Keratinocyte (primary cell): ENCODE data around the gene CENPU. TPM values are rescaled to one million over a fixed set of nuclear protein-coding genes. Genes with fewer than 3 reads are reported as not detected.

Experiments
- DNase-seq: peaks from one replicate; pipeline ENCODE4 v3.0.0-alpha.2; 2011; ENCODE audit warnings: low read depth, missing footprints, low spot score
- FAIRE-seq: peaks from 2 replicates; lab custom pipeline; 2011; peaks lifted over from hg19 to GRCh38; lab: Jason Lieb, UNC
- H2AFZ ChIP-seq: 2 replicates; pipeline ENCODE4 v1.6.0; 2012; ENCODE audit warnings: low read length, control low read depth, inconsistent platforms; ENCODE audit not compliant: control insufficient read depth
- H3K27ac ChIP-seq: 2 replicates; pipeline ENCODE4 v1.5.1; 2011; ENCODE audit warnings: low read length; ENCODE audit not compliant: control insufficient read depth, insufficient read depth
- H3K27me3 ChIP-seq: 3 replicates; pipeline ENCODE4 v1.6.0; 2011; ENCODE audit warnings: low read length; ENCODE audit not compliant: control insufficient read depth, insufficient read depth; ENCODE audit errors: extremely low read depth
- H3K36me3 ChIP-seq, 2 experiments: 2 replicates in 1 of 2; 3 replicates in 1 of 2; pipeline ENCODE4 v1.5.1; 2011; ENCODE audit warnings: low read length in 2 of 2, mild to moderate bottlenecking in 1 of 2; ENCODE audit not compliant: control insufficient read depth in 2 of 2, insufficient read depth in 2 of 2; ENCODE audit errors: extremely low read depth in 1 of 2
- H3K4me1 ChIP-seq: 3 replicates; pipeline ENCODE4 v1.5.1; 2011; ENCODE audit warnings: low read length; ENCODE audit not compliant: control insufficient read depth, insufficient read depth; ENCODE audit errors: extremely low read depth
- H3K4me2 ChIP-seq: 3 replicates; pipeline ENCODE4 v1.6.0; 2011; ENCODE audit warnings: low read depth, low read length; ENCODE audit not compliant: control insufficient read depth, insufficient read depth; ENCODE audit errors: extremely low read depth
- H3K4me3 ChIP-seq, 3 experiments: fragments of 200-600 bp in 1 of 3; sonication (generic) in 1 of 3; 2 replicates in 2 of 3; 3 replicates in 1 of 3; pipeline ENCODE4 v1.5.1; 2011 to 2016; ENCODE audit warnings: low read length in 3 of 3, mild to moderate bottlenecking in 3 of 3, control low read depth in 2 of 3, inconsistent platforms in 1 of 3, low read depth in 1 of 3, mixed read lengths in 1 of 3, mixed run types in 1 of 3, moderate library complexity in 1 of 3; ENCODE audit not compliant: control insufficient read depth in 2 of 3, insufficient read depth in 2 of 3; ENCODE audit errors: extremely low read depth in 1 of 3
- H3K79me2 ChIP-seq: 2 replicates; pipeline ENCODE4 v1.6.0; 2012; ENCODE audit warnings: low read length; ENCODE audit not compliant: control insufficient read depth, insufficient read depth
- H3K9ac ChIP-seq: 3 replicates; pipeline ENCODE4 v1.6.0; 2011; ENCODE audit warnings: low read length; ENCODE audit not compliant: control insufficient read depth, insufficient read depth; ENCODE audit errors: extremely low read depth
- H3K9me1 ChIP-seq: 3 replicates; pipeline ENCODE4 v1.6.0; 2011; ENCODE audit warnings: low read length; ENCODE audit not compliant: control insufficient read depth, insufficient read depth; ENCODE audit errors: extremely low read depth
- H3K9me3 ChIP-seq: 2 replicates; pipeline ENCODE4 v1.5.1; 2012; ENCODE audit warnings: low read depth, low read length; ENCODE audit not compliant: control insufficient read depth
- H4K20me1 ChIP-seq: 3 replicates; pipeline ENCODE4 v1.6.0; 2011; ENCODE audit warnings: low read length; ENCODE audit not compliant: control insufficient read depth, insufficient read depth; ENCODE audit errors: extremely low read depth
- EZH2 ChIP-seq: IDR thresholded peaks from one replicate; pipeline ENCODE4 v1.6.1; 2012; ENCODE audit warnings: inconsistent platforms, mild to moderate bottlenecking, low read length, moderate library complexity
- dilution Hi-C: fragments of 300-500 bp; cut with MboI; formaldehyde crosslinking; loops from one replicate; pipeline ENCODE4 v1.7.0; 2020; ENCODE audit warnings: low sequenced_read_pairs; ENCODE audit not compliant: extremely low pct_ligation_motif_present
- polyA plus RNA-seq, 5 experiments: library from polyadenylated mRNA; depleted of rRNA in 3 of 5; stranded (reverse) in 3 of 5; stranded (forward) in 1 of 5; unstranded in 1 of 5; fragments of >200 nt; gene quantifications; 1 replicate in 1 of 5; 2 replicates in 3 of 5; 3 replicates in 1 of 5; pipeline versions ENCODE4 v1.2.1 to v1.2.3, GENCODE V29; 2011 to 2012; ENCODE audit warnings: missing spikeins in 2 of 5, low read depth in 1 of 5, low replicate concordance in 1 of 5
- TF ChIP-seq, protein P1 (sequence below), 3 experiments: IDR thresholded peaks in 1 of 3; conservative IDR thresholded peaks in 1 of 3; optimal IDR thresholded peaks in 1 of 3; 2 replicates in 2 of 3; 3 replicates in 1 of 3; pipeline versions ENCODE3 to v1.5.1; 2011; ENCODE audit warnings: low read length in 3 of 3, mild to moderate bottlenecking in 3 of 3, moderate library complexity in 2 of 3, control low read depth in 1 of 3, inconsistent platforms in 1 of 3; ENCODE audit not compliant: insufficient read depth in 2 of 3; ENCODE audit errors: extremely low read depth in 1 of 3

CENPU gene
- polyA plus RNA-seq, 1 donor (not counting 4 experiments of a cell fraction or from before 2014, with no cell fraction given) = 12.5 TPM

DNA sequence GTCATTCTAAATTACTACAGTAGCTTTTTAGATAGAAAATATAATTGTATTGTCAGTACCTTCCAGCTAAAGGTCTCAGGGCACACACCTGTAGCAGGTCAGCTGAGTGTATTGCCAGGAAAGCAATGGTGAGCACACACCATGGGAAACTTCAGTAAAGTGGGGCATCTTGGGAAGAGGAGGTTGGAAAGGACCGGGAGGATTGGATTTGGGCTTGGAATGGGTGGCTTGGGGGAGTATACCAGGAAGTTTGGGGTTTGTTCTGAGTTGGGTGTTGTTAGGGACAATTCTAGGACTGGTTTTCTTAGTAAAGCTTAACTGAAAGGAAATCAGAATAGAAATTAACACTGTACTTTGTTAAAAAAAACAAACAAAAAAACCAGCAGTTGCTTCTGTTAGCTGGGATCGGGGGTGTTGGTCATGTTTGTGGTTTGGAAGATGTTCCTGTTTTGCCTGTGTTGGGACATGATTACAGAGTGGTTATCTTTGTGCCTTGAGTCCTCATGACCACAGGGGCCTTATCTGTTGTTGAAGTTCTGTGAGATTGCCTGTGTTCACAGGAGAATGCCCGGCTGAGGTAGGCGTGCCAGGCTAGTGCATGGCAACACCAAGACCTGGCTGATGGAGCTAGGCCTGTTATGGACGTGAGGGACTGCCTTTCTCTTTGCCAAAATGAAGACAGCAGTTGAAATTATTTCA, 49.3 kb downstream of the CENPU start:
- FAIRE-seq (peak; percentile 5), DNase-seq (no peak)
- Histone ChIP-seq H3K9ac (no peak overlapping the region), H3K36me3 (peaks cover 0 to 2% of the 10 kb centered on the region in 2 experiments), H3K4me2 (peak overlapping the region; percentile 4), H2AFZ (peak overlapping the region; percentile 43), H3K27me3 (no peaks in the 10 kb centered on the region), H3K4me3 (no peak overlapping the region), H3K4me1 (peaks cover 35% of the 10 kb centered on the region), H3K9me3 (no peaks in the 10 kb centered on the region), H3K27ac (no peak overlapping the region), H4K20me1 (no peaks in the 10 kb centered on the region), H3K9me1 (no peaks in the 10 kb centered on the region), H3K79me2 (no peaks in the 10 kb centered on the region)
- no peak for TF ChIP-seq EZH2
- TF ChIP-seq, protein P1, sequence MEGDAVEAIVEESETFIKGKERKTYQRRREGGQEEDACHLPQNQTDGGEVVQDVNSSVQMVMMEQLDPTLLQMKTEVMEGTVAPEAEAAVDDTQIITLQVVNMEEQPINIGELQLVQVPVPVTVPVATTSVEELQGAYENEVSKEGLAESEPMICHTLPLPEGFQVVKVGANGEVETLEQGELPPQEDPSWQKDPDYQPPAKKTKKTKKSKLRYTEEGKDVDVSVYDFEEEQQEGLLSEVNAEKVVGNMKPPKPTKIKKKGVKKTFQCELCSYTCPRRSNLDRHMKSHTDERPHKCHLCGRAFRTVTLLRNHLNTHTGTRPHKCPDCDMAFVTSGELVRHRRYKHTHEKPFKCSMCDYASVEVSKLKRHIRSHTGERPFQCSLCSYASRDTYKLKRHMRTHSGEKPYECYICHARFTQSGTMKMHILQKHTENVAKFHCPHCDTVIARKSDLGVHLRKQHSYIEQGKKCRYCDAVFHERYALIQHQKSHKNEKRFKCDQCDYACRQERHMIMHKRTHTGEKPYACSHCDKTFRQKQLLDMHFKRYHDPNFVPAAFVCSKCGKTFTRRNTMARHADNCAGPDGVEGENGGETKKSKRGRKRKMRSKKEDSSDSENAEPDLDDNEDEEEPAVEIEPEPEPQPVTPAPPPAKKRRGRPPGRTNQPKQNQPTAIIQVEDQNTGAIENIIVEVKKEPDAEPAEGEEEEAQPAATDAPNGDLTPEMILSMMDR (optimal IDR thresholded peaks at IDR 0.05 in 1 of 3, IDR thresholded peaks at IDR 0.05 in 1 of 3, conservative IDR thresholded peaks at IDR 0.05 in 1 of 3; ENCODE audit: extremely low read depth in 1 of 3, insufficient read depth in 2 of 3, low read length in 3 of 3) = no peak
- dilution Hi-C loops = no loop called here

DNA sequence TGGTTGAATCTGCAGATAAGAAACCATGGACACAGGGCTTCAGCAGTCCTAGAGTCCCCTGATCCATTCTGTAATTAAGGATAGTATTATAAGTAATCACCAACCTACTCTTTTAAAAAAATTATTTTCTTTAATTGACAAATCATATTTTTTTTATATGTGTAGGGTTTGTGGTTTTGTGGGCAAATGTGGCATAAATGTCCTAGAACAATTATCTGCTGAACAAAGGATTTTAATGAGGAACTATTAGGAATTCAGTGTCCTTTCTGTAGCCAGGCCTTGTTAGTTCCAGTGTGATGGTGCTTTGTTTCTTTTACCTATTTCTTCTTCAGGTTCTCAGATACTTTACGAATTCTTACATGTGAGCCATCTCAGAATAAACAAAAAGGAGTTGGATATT, 52.0 kb downstream of the CENPU start:
- no peak for TF ChIP-seq EZH2
- TF ChIP-seq, protein P1 (optimal IDR thresholded peaks at IDR 0.05 in 1 of 3, IDR thresholded peaks at IDR 0.05 in 1 of 3, conservative IDR thresholded peaks at IDR 0.05 in 1 of 3; ENCODE audit: extremely low read depth in 1 of 3, insufficient read depth in 2 of 3, low read length in 3 of 3) = no peak
- Histone ChIP-seq H3K36me3 (peaks cover 0 to 2% of the 10 kb centered on the region in 2 experiments), H3K79me2 (no peaks in the 10 kb centered on the region), H3K9me3 (no peaks in the 10 kb centered on the region), H3K4me2 (no peak overlapping the region), H3K9ac (no peak overlapping the region), H3K9me1 (no peaks in the 10 kb centered on the region), H3K4me1 (peaks cover 18% of the 10 kb centered on the region), H2AFZ (no peak overlapping the region), H3K27ac (no peak overlapping the region), H3K27me3 (no peaks in the 10 kb centered on the region), H3K4me3 (no peak overlapping the region), H4K20me1 (no peaks in the 10 kb centered on the region)
- DNase-seq (no peak), FAIRE-seq (no peak)
- dilution Hi-C loops = no loop called here
